Mucosa of rectum (tissue), 2 donors: ENCODE data around the gene LGR6.

Source experiments
- H3K27ac ChIP-seq, 2 donors: one replicate each; pipeline ENCODE4 v1.7.0; 2013; ENCODE audit warnings: inconsistent platforms in 2 of 2, low read depth in 2 of 2, low read length in 2 of 2
- H3K27me3 ChIP-seq, 2 donors: one replicate each; pipeline ENCODE4 v1.7.0; 2013; ENCODE audit warnings: low read length in 2 of 2; ENCODE audit not compliant: control insufficient read depth in 2 of 2, insufficient read depth in 2 of 2
- H3K36me3 ChIP-seq, 2 donors: one replicate each; pipeline ENCODE4 v1.7.0; 2013; ENCODE audit warnings: low read length in 2 of 2; ENCODE audit not compliant: control insufficient read depth in 2 of 2, insufficient read depth in 2 of 2
- H3K4me1 ChIP-seq, 2 donors: one replicate each; pipeline ENCODE4 v1.7.0; 2013; ENCODE audit warnings: low read length in 2 of 2, mild to moderate bottlenecking in 1 of 2; ENCODE audit not compliant: control insufficient read depth in 2 of 2, insufficient read depth in 2 of 2
- H3K4me3 ChIP-seq, 2 donors: one replicate each; pipeline ENCODE4 v1.7.0; 2013; ENCODE audit warnings: low read length in 2 of 2
- H3K9ac ChIP-seq, 2 donors: one replicate each; pipeline ENCODE4 v1.7.0; 2013; ENCODE audit warnings: low read length in 2 of 2, low read depth in 1 of 2, mild to moderate bottlenecking in 1 of 2
- H3K9me3 ChIP-seq, 2 donors: one replicate each; pipeline ENCODE4 v1.7.0; 2013; ENCODE audit warnings: low read length in 2 of 2; ENCODE audit not compliant: control insufficient read depth in 2 of 2
- donor health status: healthy.
- donor health status: Normal muscosa, but diverticular disease.

The LGR6 gene

DNA sequence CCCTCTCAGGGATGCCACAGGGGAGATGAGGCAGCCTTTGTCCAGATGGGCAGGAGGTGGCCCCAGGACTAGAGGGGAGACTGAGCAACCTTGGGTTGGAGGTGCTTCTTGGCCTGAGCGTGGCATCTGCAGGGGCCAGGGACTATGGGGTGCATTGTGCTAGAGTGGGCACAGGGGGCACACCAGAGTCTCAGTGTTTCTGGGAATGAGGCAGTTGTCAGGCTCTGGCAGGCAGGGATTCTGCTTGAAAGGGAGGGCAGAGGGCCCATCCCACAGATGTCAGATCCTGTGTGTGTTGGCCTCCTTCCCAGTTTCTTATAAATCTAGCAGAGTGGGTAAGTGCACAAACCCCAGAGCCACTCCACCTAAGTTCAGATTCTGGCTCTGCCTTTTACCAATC is 13.7 kb downstream of the LGR6 start:
- Histone ChIP-seq H3K9me3 (no peaks in the 10 kb centered on the region), H3K27me3 (peaks cover 0 to 3% of the 10 kb centered on the region in 2 donors), H3K27ac (no peak overlapping the region), H3K4me1 (no peaks in the 10 kb centered on the region), H3K4me3 (no peak overlapping the region), H3K9ac (no peak overlapping the region), H3K36me3 (no peaks in the 10 kb centered on the region)

GRCh38 chr1:202208351-202208857 is 14.8 kb downstream of the LGR6 start:
- no peak overlapping the region for H3K27ac ChIP-seq
- H3K27me3 ChIP-seq = peaks cover 3% of the 10 kb centered on the region in 2 donors
- no peak overlapping the region for H3K4me3 ChIP-seq
- H3K36me3 ChIP-seq = no peaks in the 10 kb centered on the region
- no peaks in the 10 kb centered on the region for H3K4me1 ChIP-seq
- no peaks in the 10 kb centered on the region for H3K9me3 ChIP-seq
- no peak overlapping the region for H3K9ac ChIP-seq

DNA sequence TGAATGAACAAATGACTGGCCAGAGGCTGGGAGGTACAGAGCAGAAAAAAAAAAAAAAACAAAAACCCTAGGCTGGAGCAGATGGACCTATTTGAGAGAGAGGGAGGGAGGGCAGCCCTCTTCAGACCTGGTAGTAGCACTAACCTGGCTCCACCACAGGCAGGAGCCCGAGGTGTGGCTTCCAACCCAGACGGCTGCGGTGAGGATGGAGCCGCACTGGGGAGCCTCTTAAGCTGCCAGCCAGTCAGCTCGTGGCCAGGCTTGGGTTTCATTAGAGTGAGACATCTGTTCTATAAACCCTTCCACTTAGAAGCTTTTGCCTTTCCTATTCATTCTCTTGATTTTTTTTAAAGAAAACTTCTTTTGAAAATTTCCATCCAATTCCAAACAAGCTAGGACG is 16.8 kb downstream of the LGR6 start:
- Histone ChIP-seq H3K9me3 (no peaks in the 10 kb centered on the region), H3K27me3 (peaks cover 3 to 7% of the 10 kb centered on the region in 2 donors), H3K9ac (no peak overlapping the region), H3K4me3 (no peak overlapping the region), H3K27ac (no peak overlapping the region), H3K36me3 (no peaks in the 10 kb centered on the region), H3K4me1 (peaks cover 2 to 3% of the 10 kb centered on the region in 2 donors)

DNA sequence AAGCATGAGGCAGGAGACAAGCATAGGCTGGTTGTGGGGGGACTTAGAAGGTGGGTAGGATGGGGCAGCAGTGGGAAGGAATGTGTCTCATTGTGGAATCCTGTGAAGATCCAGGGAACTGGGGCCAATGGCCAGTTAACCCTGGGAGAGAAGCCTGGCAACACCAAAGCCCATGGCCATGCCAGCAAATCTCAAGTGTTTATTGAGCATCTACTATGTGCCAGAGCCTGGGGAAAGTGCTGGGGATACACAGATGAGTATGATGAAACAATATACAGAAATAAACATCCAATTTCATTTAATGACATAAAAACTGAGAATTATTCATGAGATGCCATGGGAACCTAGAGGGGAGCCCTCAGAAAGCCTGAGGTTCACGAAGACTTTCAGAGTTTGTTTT is 17.4 kb downstream of the LGR6 start:
- Histone ChIP-seq H3K36me3 (no peaks in the 10 kb centered on the region), H3K4me3 (no peak overlapping the region), H3K27ac (no peak overlapping the region), H3K4me1 (peaks cover 2 to 3% of the 10 kb centered on the region in 2 donors), H3K9me3 (no peaks in the 10 kb centered on the region), H3K27me3 (peaks cover 3 to 8% of the 10 kb centered on the region in 2 donors), H3K9ac (no peak overlapping the region)

GRCh38 chr1:202212787-202213186 is 19.2 kb downstream of the LGR6 start:
- no peaks in the 10 kb centered on the region for H3K36me3 ChIP-seq
- no peaks in the 10 kb centered on the region for H3K9me3 ChIP-seq
- H3K4me1 ChIP-seq = peaks cover 2 to 3% of the 10 kb centered on the region in 2 donors
- no peak overlapping the region for H3K27ac ChIP-seq
- H3K4me3 ChIP-seq = no peak overlapping the region
- peaks cover 3 to 8% of the 10 kb centered on the region in 2 donors for H3K27me3 ChIP-seq
- no peak overlapping the region for H3K9ac ChIP-seq

DNA sequence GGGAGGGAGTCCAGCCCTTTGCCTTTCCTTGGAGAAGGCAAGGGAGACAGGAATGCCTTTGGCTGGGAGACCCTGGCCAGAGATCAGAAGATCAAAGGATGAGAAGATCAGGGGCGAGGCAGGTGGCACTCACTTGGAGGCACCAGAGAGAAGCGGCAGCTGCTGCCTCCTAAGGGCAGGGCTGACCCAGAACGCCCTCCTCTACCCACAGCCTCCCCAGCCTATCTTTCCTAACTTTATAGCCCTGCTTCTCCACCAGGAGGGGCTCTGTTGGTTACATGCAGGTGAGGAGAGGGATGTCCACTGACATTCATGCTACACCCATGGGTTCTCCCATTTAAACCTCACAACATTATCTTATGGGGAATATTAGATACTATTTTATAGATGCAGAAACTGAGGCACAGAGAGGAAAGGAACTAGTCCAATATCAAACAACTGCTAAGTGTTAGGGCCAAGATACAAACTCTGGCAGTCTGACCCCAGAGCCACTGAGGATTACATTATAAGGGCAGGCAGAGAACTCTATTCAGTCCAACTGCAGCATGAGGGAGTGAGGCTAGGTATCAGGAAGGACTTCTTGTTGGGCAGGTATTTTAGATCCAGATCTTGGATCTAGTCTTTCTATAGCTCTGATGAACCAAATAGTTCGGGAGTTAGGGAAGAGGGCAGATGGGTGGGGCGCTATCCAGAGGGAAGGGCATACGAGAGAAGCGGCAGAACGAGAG is 19.9 kb downstream of the LGR6 start:
- Histone ChIP-seq H3K4me1 (peaks cover 2 to 3% of the 10 kb centered on the region in 2 donors), H3K9ac (peak overlapping the region in 1 of 2 donors; percentile 44), H3K27me3 (peaks cover 3 to 8% of the 10 kb centered on the region in 2 donors), H3K36me3 (no peaks in the 10 kb centered on the region), H3K4me3 (peak overlapping the region; percentile 43 to 48), H3K9me3 (no peaks in the 10 kb centered on the region), H3K27ac (no peak overlapping the region)

- H3K4me3 ChIP-seq = peak overlapping the region; percentile 43 to 48
These were observed 20.7 kb downstream of the LGR6 start for GRCh38 chr1:202214089-202214843.

GRCh38 chr1:202215472-202216130 is 22.0 kb downstream of the LGR6 start:
- no peak overlapping the region for H3K27ac ChIP-seq
- no peak overlapping the region for H3K4me3 ChIP-seq
- peaks cover 0 to 8% of the 10 kb centered on the region in 2 donors for H3K27me3 ChIP-seq
- no peaks in the 10 kb centered on the region for H3K9me3 ChIP-seq
- H3K4me1 ChIP-seq = peaks cover 2 to 3% of the 10 kb centered on the region in 2 donors
- no peak overlapping the region for H3K9ac ChIP-seq
- no peaks in the 10 kb centered on the region for H3K36me3 ChIP-seq

More at GRCh38 chr1:202214089-202214843, 20.7 kb downstream of the LGR6 start:
- Histone ChIP-seq H3K27me3 (peaks cover 3 to 8% of the 10 kb centered on the region in 2 donors), H3K4me1 (peaks cover 2 to 3% of the 10 kb centered on the region in 2 donors), H3K36me3 (no peaks in the 10 kb centered on the region), H3K9me3 (no peaks in the 10 kb centered on the region), H3K9ac (peak overlapping the region; percentile 24 to 44), H3K27ac (no peak overlapping the region)

- H3K27ac ChIP-seq = no peak overlapping the region
- peaks cover 0 to 8% of the 10 kb centered on the region in 2 donors for H3K27me3 ChIP-seq
- H3K4me1 ChIP-seq = peaks cover 2 to 3% of the 10 kb centered on the region in 2 donors
- H3K4me3 ChIP-seq = no peak overlapping the region
- no peaks in the 10 kb centered on the region for H3K36me3 ChIP-seq
- no peaks in the 10 kb centered on the region for H3K9me3 ChIP-seq
- no peak overlapping the region for H3K9ac ChIP-seq
These were observed 23.1 kb downstream of the LGR6 start for GRCh38 chr1:202216691-202217090.

- Histone ChIP-seq H3K4me3 (no peak overlapping the region), H3K27me3 (peaks cover 0 to 8% of the 10 kb centered on the region in 2 donors), H3K36me3 (no peaks in the 10 kb centered on the region), H3K4me1 (peaks cover 2 to 3% of the 10 kb centered on the region in 2 donors), H3K9ac (no peak overlapping the region), H3K27ac (no peak overlapping the region), H3K9me3 (no peaks in the 10 kb centered on the region)
These were observed 23.9 kb downstream of the LGR6 start for GRCh38 chr1:202217516-202217915.
